Measurements from ENCODE around the gene CLGN. TPM values are rescaled to one million over a fixed set of nuclear protein-coding genes. Genes with fewer than 3 reads are reported as not detected.

Gene CLGN
- polyA plus RNA-seq, 1 experiment = not detected

DNA sequence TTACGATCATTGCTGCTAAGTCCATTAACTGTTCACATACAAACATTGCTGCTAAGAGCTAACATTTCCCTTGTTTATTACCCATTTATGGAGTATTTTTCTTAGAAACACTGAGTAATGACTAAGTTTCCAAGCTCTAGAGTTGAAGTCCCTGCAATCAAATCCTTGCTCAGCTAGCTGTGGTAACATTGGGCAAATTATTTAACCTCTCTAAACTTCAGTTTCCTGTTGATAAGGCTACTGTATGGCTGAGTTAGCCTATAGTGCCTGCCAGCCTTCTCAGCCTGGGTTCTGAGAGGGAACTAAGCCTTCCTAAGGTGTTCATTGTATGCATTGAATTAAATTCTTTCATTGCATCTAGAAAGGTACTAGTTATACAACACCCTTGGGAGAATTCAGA lies 69.2 kb downstream of the CLGN start:
- DNase-seq (ENCODE audit: low read depth) = no peak
- ChIA-PET CTCF (interaction anchor here (1.6 kb wide), 1 partner anchor 251 kb away, joined by 4 read pairs; no protein-coding TSS in a partner anchor), POLR2A (no interaction called here)
- TF ChIP-seq, protein P1, sequence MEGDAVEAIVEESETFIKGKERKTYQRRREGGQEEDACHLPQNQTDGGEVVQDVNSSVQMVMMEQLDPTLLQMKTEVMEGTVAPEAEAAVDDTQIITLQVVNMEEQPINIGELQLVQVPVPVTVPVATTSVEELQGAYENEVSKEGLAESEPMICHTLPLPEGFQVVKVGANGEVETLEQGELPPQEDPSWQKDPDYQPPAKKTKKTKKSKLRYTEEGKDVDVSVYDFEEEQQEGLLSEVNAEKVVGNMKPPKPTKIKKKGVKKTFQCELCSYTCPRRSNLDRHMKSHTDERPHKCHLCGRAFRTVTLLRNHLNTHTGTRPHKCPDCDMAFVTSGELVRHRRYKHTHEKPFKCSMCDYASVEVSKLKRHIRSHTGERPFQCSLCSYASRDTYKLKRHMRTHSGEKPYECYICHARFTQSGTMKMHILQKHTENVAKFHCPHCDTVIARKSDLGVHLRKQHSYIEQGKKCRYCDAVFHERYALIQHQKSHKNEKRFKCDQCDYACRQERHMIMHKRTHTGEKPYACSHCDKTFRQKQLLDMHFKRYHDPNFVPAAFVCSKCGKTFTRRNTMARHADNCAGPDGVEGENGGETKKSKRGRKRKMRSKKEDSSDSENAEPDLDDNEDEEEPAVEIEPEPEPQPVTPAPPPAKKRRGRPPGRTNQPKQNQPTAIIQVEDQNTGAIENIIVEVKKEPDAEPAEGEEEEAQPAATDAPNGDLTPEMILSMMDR (IDR thresholded peaks at IDR 0.05; ENCODE audit: insufficient read depth, low read depth, low read length) = no peak
- no peaks in the 10 kb centered on the region for H3K36me3 ChIP-seq (ENCODE audit: control insufficient read depth, insufficient read depth, low read length)
- 0 out of 2 replicates have a peak, but pooled peaks cover 1% of the 10 kb centered on the region for H3K27me3 ChIP-seq (ENCODE audit: control insufficient read depth, insufficient read depth, low read length)
- no peak overlapping the region for H3K4me3 ChIP-seq (ENCODE audit: low read depth, low read length)

DNA sequence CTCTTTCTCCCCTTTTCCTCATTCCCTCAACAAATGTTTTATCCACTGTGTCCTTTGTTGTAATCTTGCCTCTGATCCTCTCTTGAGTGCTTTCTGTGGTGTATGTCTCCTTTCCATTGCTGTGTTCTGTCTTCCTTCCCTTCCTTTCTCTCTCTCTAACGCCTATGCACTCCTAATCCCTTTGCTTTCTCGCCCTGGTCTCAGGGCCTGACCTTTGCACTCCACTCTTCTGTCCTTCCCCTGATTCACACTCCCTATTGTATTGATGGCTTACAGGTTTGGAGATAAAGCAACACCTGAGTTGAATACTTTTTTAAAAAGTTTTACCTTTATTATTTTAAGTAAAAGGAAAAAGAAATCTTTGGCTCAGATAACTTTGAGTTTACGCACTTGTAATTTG lies 69.6 kb downstream of the CLGN start:
- CTCF ChIA-PET = interaction anchor here (1.3 to 1.6 kb wide), 2 partner anchors 10 to 251 kb away, joined by 4 read pairs; no protein-coding TSS in a partner anchor
- TF ChIP-seq, protein P1 (IDR thresholded peaks at IDR 0.05; ENCODE audit: insufficient read depth, low read depth, low read length) = no peak
- POLR2A ChIA-PET = no interaction called here

DNA sequence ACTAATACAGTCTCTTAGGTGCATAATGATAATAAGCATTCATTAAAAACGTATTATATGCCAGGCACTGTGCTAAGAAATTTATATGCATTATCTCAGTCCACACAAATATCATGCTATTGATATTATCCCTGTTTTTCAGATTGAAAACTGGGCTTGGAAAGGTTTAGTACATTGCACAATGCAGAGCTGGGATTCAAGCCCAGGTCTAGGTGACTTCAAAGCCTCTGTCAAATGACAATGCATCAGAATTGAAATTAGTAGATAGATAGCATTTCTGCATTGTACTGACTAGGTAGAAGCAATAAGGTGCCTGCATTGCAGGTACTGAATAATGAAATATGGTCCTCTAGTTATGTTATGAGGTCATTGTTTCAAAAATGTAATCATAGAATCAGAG lies 72.2 kb downstream of the CLGN start:
- ChIA-PET POLR2A (no interaction called here), CTCF (no interaction called here)
- TF ChIP-seq, protein P1 (IDR thresholded peaks at IDR 0.05; ENCODE audit: insufficient read depth, low read depth, low read length) = no peak
- no peak for DNase-seq (ENCODE audit: low read depth)
- Histone ChIP-seq H3K4me3 (ENCODE audit: low read depth, low read length) (no peak overlapping the region), H3K27me3 (ENCODE audit: control insufficient read depth, insufficient read depth, low read length) (peaks cover 1% of the 10 kb centered on the region; the same call in 1 of the 2 replicates), H3K36me3 (ENCODE audit: control insufficient read depth, insufficient read depth, low read length) (no peaks in the 10 kb centered on the region)

More for the DNA sequence above, 69.6 kb downstream of the CLGN start:
- peaks cover 1% of the 10 kb centered on the region; the same call in 1 of the 2 replicates for H3K27me3 ChIP-seq (ENCODE audit: control insufficient read depth, insufficient read depth, low read length)
- DNase-seq (ENCODE audit: low read depth) = no peak
- no peaks in the 10 kb centered on the region for H3K36me3 ChIP-seq (ENCODE audit: control insufficient read depth, insufficient read depth, low read length)
- H3K4me3 ChIP-seq (ENCODE audit: low read depth, low read length) = no peak overlapping the region

DNA sequence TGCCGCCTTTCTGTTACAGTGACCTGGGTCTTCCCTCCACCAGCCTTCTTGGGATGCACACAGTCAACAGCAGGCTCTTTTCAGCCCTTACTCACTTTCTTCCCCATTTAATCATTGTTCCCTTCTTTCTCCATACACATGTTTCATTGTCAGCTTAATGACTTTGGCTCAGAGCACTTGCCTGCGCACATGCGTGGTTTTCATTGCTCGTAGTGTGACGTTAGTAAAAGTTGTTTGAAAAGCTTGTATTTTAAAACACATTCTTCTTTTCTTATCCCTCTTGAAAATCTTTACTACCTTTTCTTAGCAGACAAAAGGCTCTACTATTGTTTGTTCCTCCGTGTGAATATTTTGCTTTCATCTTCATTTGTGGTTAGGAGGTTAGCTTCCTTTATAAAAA lies 73.7 kb downstream of the CLGN start:
- CTCF ChIA-PET = interaction anchor here (0.7 to 3.4 kb wide), 3 partner anchors 9 to 497 kb away, joined by 3 to 11 read pairs (median 4); no protein-coding TSS in a partner anchor
- TF ChIP-seq, protein P1 (IDR thresholded peaks at IDR 0.05; ENCODE audit: insufficient read depth, low read depth, low read length) = no peak
- Histone ChIP-seq H3K36me3 (ENCODE audit: control insufficient read depth, insufficient read depth, low read length) (no peaks in the 10 kb centered on the region), H3K27me3 (ENCODE audit: control insufficient read depth, insufficient read depth, low read length) (peaks cover 3% of the 10 kb centered on the region), H3K4me3 (ENCODE audit: low read depth, low read length) (no peak overlapping the region)
- POLR2A ChIA-PET = no interaction called here
- DNase-seq (ENCODE audit: low read depth) = no peak

DNA sequence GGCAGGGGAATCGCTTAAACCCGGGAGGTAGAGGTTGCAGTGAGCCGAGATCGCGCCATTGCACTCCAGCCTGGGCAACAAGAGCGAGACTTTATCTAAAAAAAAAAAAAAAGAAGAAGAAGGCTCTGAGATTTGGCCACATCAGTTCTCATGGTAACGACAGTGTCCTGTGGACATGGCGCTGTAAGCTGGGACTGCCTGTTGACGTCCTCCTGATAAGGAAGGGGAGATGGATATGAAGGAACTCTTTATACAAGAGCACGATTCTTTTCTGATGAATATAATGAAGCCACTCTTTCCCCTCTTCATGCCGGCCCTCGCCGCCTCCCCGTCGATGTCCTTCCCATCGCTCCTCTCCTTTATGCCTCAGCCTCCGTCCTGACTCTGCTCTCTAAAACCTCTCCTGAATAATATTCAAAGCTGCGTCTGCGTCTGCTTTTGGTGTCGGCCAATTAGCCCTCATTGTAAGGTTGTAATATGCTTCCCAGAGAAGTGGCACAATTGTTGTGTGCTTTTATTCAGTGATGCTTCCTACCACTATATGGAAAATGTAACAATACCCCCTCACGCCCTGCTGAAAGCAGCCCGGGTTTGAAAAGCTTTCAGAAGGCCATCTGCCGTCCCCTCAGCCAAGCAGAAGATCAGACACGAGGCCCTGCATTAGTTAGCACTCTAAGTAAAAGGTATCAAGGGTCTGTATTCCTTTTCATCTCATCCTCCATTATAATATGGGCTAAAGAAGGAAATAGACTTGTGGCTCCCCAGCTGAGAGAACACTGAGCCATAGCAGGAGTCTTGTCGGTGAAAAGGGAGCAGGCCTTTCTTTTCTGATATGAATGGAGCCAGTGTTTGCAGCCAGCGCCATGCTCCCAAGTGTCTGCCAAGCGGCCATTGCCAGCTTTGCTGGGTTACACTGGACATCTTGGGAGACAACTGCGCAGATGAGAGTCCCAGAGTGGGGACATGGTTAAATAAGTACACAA lies 76.1 kb downstream of the CLGN start:
- ChIA-PET CTCF (interaction anchor here (0.6 to 5.7 kb wide), 4 partner anchors 9 to 688 kb away, joined by 3 to 41 read pairs (median 7); partner anchors contain the start of gene SCOC), POLR2A (no interaction called here)
- Histone ChIP-seq H3K36me3 (ENCODE audit: control insufficient read depth, insufficient read depth, low read length) (no peaks in the 10 kb centered on the region), H3K4me3 (ENCODE audit: low read depth, low read length) (no peak overlapping the region), H3K27me3 (ENCODE audit: control insufficient read depth, insufficient read depth, low read length) (peaks cover 2% of the 10 kb centered on the region)
- DNase-seq (ENCODE audit: low read depth) = no peak
- TF ChIP-seq, protein P1 (IDR thresholded peaks at IDR 0.05; ENCODE audit: insufficient read depth, low read depth, low read length) = no peak

All from BJ (cell line).